ENCODE measurements around the gene SLC35A4. TPM values are rescaled to one million over a fixed set of nuclear protein-coding genes. Genes with fewer than 3 reads are reported as not detected.

Gene SLC35A4
- total RNA-seq, 1 donor from 2014 or later, result 50.7 TPM

DNA sequence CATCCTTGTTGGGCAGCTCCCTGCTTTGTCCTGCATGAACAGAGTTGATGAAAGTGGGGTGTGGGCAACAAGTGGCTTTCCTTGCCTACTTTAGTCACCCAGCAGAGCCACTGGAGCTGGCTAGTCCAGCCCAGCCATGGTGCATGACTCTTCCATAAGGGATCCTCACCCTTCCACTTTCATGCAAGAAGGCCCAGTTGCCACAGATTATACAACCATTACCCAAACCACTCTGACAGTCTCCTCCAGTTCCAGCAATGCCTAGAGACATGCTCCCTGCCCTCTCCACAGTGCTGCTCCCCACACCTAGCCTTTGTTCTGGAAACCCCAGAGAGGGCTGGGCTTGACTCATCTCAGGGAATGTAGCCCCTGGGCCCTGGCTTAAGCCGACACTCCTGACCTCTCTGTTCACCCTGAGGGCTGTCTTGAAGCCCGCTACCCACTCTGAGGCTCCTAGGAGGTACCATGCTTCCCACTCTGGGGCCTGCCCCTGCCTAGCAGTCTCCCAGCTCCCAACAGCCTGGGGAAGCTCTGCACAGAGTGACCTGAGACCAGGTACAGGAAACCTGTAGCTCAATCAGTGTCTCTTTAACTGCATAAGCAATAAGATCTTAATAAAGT is 3.9 kb downstream of the SLC35A4 start:
- Mint-ChIP-seq H3K4me1 (ENCODE audit: low read depth, unreplicated experiment) (peaks cover 4% of the 10 kb centered on the region), H3K36me3 (ENCODE audit: unreplicated experiment) (no peaks in the 10 kb centered on the region), H3K27ac (ENCODE audit: unreplicated experiment) (no peak overlapping the region), H3K9me3 (ENCODE audit: unreplicated experiment) (peaks cover 11% of the 10 kb centered on the region), H3K27me3 (ENCODE audit: unreplicated experiment) (peaks cover 15% of the 10 kb centered on the region), H3K4me3 (ENCODE audit: unreplicated experiment) (no peak overlapping the region)
- no peak for DNase-seq
- TF ChIP-seq, protein P1, sequence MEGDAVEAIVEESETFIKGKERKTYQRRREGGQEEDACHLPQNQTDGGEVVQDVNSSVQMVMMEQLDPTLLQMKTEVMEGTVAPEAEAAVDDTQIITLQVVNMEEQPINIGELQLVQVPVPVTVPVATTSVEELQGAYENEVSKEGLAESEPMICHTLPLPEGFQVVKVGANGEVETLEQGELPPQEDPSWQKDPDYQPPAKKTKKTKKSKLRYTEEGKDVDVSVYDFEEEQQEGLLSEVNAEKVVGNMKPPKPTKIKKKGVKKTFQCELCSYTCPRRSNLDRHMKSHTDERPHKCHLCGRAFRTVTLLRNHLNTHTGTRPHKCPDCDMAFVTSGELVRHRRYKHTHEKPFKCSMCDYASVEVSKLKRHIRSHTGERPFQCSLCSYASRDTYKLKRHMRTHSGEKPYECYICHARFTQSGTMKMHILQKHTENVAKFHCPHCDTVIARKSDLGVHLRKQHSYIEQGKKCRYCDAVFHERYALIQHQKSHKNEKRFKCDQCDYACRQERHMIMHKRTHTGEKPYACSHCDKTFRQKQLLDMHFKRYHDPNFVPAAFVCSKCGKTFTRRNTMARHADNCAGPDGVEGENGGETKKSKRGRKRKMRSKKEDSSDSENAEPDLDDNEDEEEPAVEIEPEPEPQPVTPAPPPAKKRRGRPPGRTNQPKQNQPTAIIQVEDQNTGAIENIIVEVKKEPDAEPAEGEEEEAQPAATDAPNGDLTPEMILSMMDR (IDR thresholded peaks at IDR 0.05; ENCODE audit: partially characterized antibody, unreplicated experiment), result no peak

DNA sequence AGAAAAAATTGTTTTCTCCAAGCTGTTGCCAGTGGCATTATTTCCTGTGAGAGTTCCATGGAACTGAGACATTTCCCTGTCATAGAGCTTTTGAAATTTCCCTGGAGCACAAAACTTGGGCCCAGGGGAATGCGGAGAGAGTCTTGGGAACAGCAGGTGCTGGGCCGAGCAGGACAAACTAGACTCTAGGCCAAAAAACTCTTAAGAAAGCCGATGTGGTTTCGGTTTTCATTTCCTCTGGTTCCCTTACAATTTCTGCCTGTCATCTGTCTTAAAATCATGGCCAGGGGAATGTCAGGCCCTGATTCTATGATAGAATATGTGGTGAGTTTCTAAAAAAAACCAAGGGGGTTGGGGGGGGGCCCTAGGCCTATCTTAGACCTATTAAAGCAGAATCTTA is 4.6 kb downstream of the SLC35A4 start:
- TF ChIP-seq, protein P1 (IDR thresholded peaks at IDR 0.05; ENCODE audit: partially characterized antibody, unreplicated experiment), result no peak
- Mint-ChIP-seq H3K9me3 (ENCODE audit: unreplicated experiment) (peaks cover 6% of the 10 kb centered on the region), H3K27me3 (ENCODE audit: unreplicated experiment) (peaks cover 12% of the 10 kb centered on the region), H3K36me3 (ENCODE audit: unreplicated experiment) (no peaks in the 10 kb centered on the region), H3K4me1 (ENCODE audit: low read depth, unreplicated experiment) (peaks cover 4% of the 10 kb centered on the region), H3K4me3 (ENCODE audit: unreplicated experiment) (no peak overlapping the region), H3K27ac (ENCODE audit: unreplicated experiment) (no peak overlapping the region)
- no peak for DNase-seq

DNA sequence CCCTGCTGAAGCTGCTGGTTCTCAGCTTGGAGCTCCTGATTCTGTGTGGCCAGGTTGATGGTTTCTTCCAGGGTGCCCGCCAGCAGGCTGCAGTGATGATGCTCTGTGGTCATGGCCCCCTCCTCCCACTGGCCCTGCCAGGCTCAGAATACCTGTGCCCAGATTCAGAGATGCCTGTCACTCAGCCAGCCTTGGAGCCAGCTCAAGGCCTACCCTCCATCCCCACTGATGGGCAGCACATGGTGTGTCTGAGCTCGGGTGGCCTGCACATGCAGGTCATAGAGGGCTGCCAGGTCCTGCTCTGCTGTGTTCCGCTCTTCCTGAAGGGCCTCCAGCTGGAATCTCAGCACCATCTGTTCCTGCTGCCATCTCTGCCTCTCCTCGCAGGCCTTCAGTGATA is 5.4 kb downstream of the SLC35A4 start:
- no peak overlapping the region for H3K27ac Mint-ChIP-seq (ENCODE audit: unreplicated experiment)
- peaks cover 4% of the 10 kb centered on the region for H3K4me1 Mint-ChIP-seq (ENCODE audit: low read depth, unreplicated experiment)
- TF ChIP-seq, protein P1 (IDR thresholded peaks at IDR 0.05; ENCODE audit: partially characterized antibody, unreplicated experiment), result no peak
- H3K27me3 Mint-ChIP-seq (ENCODE audit: unreplicated experiment), result peaks cover 7% of the 10 kb centered on the region
- no peak for DNase-seq
- peaks cover 4% of the 10 kb centered on the region for H3K9me3 Mint-ChIP-seq (ENCODE audit: unreplicated experiment)
- H3K36me3 Mint-ChIP-seq (ENCODE audit: unreplicated experiment), result no peaks in the 10 kb centered on the region
- H3K4me3 Mint-ChIP-seq (ENCODE audit: unreplicated experiment), result no peak overlapping the region

DNA sequence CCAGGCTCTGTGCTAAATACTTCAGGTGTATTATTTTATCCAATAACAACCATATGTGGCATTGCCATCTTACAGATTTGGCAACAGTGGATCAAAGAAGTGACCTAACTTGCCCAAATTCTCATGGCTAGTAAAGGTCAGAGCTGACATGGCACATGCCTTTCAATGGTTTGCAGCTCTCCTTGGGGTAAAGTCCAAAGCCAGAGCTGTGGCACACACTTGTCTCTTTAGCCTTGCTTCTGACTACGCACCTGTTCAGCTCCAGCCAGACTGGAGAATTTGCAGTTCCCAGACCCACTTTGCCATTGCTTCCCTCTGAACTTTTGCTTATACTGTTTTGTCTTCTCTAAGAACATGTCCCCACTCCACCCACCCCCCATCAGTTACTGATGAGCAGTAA is 5.9 kb downstream of the SLC35A4 start:
- Mint-ChIP-seq H3K4me1 (ENCODE audit: low read depth, unreplicated experiment) (peaks cover 4% of the 10 kb centered on the region), H3K9me3 (ENCODE audit: unreplicated experiment) (peaks cover 1% of the 10 kb centered on the region), H3K4me3 (ENCODE audit: unreplicated experiment) (no peak overlapping the region), H3K27me3 (ENCODE audit: unreplicated experiment) (peaks cover 5% of the 10 kb centered on the region), H3K36me3 (ENCODE audit: unreplicated experiment) (no peaks in the 10 kb centered on the region), H3K27ac (ENCODE audit: unreplicated experiment) (no peak overlapping the region)
- no peak for DNase-seq
- TF ChIP-seq, protein P1 (IDR thresholded peaks at IDR 0.05; ENCODE audit: partially characterized antibody, unreplicated experiment), result no peak

DNA sequence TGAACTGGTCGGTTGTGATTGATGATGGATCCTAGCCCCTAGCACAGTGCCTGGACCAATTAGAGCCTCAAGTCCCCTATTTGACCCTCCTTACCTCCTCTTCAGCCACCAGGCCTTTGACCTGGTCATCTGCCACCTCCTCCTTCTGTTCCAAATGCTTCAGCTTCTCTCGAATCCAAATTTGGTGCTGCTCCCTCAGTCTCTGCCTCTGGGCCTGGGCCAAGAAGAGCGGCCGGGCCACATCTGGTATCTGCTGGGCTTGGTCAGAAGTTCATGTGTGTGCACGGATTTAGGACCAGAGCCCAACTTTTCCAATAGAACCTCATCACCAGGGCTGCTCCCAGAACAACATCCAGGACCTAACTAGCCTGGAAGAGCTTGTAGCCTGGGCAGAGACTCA is 6.5 kb downstream of the SLC35A4 start:
- H3K9me3 Mint-ChIP-seq (ENCODE audit: unreplicated experiment), result no peaks in the 10 kb centered on the region
- DNase-seq, result no peak
- H3K4me1 Mint-ChIP-seq (ENCODE audit: low read depth, unreplicated experiment), result peaks cover 2% of the 10 kb centered on the region
- H3K27ac Mint-ChIP-seq (ENCODE audit: unreplicated experiment), result no peak overlapping the region
- no peak overlapping the region for H3K4me3 Mint-ChIP-seq (ENCODE audit: unreplicated experiment)
- no peaks in the 10 kb centered on the region for H3K36me3 Mint-ChIP-seq (ENCODE audit: unreplicated experiment)
- H3K27me3 Mint-ChIP-seq (ENCODE audit: unreplicated experiment), result peaks cover 5% of the 10 kb centered on the region
- TF ChIP-seq, protein P1 (IDR thresholded peaks at IDR 0.05; ENCODE audit: partially characterized antibody, unreplicated experiment), result no peak

Data from glutamatergic neuron (in vitro differentiated cells).